ENCODE measurements around the gene APBA1.
"Not testable (repeated sequence)": the region's sequence is repeated elsewhere in the genome, so short reads cannot be mapped to it uniquely, and the experiment has no call there.

The APBA1 gene

DNA sequence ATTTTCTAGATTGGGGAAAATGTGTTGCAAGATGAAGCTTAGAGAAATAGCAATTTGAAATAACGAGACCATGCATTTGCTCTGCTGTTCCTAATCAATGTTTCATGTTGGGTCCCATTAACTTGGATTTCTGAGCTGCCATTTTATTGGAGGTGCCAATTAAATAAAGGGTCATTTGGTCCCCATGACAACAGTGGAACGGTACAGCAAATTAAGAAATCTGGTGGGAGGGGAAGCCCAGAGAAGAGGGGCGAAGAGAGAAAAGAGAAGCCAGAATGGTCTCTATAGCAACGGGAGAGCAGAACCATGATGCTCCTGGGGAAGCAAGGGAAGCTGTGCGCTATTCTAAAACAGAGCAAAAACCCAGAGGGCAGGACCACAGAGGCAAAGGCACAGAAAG lies 226.9 kb downstream of the APBA1 start:
- Histone ChIP-seq H3K36me3 (ENCODE audit: insufficient read depth, low read depth, low read length) (no peaks in the 10 kb centered on the region), H3K27me3 (ENCODE audit: insufficient read depth, low read length) (no peaks in the 10 kb centered on the region), H3K4me1 (ENCODE audit: insufficient read depth, low read length) (peaks cover 4% of the 10 kb centered on the region; the same call in 1 of the 2 replicates), H3K4me3 (ENCODE audit: low read length) (no peak overlapping the region), H3K9me3 (ENCODE audit: insufficient read depth, low read depth, low read length) (no peaks in the 10 kb centered on the region), H3K27ac (ENCODE audit: low read length) (no peak overlapping the region), H3K9ac (ENCODE audit: low read depth, low read length) (no peak overlapping the region)

GRCh38 chr9:69444791-69445190 lies 227.4 kb downstream of the APBA1 start:
- Histone ChIP-seq H3K4me1 (ENCODE audit: insufficient read depth, low read length) (peaks cover 4% of the 10 kb centered on the region; the same call in 1 of the 2 replicates), H3K9me3 (ENCODE audit: insufficient read depth, low read depth, low read length) (no peaks in the 10 kb centered on the region), H3K36me3 (ENCODE audit: insufficient read depth, low read depth, low read length) (no peaks in the 10 kb centered on the region), H3K27me3 (ENCODE audit: insufficient read depth, low read length) (no peaks in the 10 kb centered on the region), H3K27ac (ENCODE audit: low read length) (no peak overlapping the region), H3K9ac (ENCODE audit: low read depth, low read length) (no peak overlapping the region), H3K4me3 (ENCODE audit: low read length) (no peak overlapping the region)

- Histone ChIP-seq H3K36me3 (ENCODE audit: insufficient read depth, low read depth, low read length) (no peaks in the 10 kb centered on the region), H3K9ac (ENCODE audit: low read depth, low read length) (no peak overlapping the region), H3K27ac (ENCODE audit: low read length) (no peak overlapping the region), H3K27me3 (ENCODE audit: insufficient read depth, low read length) (no peaks in the 10 kb centered on the region), H3K4me3 (ENCODE audit: low read length) (no peak overlapping the region), H3K9me3 (ENCODE audit: insufficient read depth, low read depth, low read length) (no peaks in the 10 kb centered on the region), H3K4me1 (ENCODE audit: insufficient read depth, low read length) (peaks cover 4% of the 10 kb centered on the region; the same call in 1 of the 2 replicates)
Measured at GRCh38 chr9:69444021-69444420, 228.2 kb downstream of the APBA1 start.

DNA sequence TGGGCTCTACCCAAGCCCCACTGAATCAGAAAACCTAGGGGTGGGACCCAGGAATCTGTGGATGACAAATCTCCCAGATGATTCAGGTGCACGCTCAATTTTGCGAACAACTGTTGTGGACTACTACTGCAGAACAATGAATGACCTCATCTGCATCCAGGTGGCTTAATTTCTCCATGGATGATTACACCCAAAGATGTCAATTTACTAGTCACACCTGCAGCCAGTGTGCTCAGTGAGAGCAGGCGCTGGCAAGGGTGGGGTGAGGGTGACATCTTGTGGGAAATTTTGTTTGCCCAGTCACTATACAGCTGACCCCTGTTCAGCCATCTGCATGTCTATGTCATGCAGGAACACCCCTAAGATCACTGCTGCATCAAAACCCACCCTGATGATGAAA lies 229.0 kb downstream of the APBA1 start:
- Histone ChIP-seq H3K4me1 (ENCODE audit: insufficient read depth, low read length) (peaks cover 4% of the 10 kb centered on the region; the same call in 1 of the 2 replicates), H3K36me3 (ENCODE audit: insufficient read depth, low read depth, low read length) (no peaks in the 10 kb centered on the region), H3K4me3 (ENCODE audit: low read length) (no peak overlapping the region), H3K9me3 (ENCODE audit: insufficient read depth, low read depth, low read length) (no peaks in the 10 kb centered on the region), H3K27ac (ENCODE audit: low read length) (no peak overlapping the region), H3K9ac (ENCODE audit: low read depth, low read length) (no peak overlapping the region), H3K27me3 (ENCODE audit: insufficient read depth, low read length) (no peaks in the 10 kb centered on the region)

DNA sequence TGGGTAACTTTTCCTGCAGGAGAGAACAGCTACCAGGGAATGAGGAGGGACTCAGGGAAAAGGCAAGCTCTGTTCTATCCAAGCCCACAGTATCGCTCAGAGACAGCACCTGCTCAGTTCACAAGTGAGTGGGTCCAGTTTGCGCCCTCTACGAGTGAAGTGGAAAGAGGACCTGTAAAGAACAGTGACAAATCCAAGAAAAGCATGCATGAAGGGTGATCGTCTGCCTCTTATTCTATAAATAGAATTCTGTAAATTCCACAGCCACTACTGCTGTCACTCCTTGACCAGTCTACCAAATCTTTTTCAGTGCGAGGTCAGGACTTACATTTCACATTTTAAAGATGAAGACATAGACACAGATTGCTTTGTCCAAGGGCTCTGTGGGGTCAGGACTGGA lies 229.7 kb downstream of the APBA1 start:
- H3K4me1 ChIP-seq (ENCODE audit: insufficient read depth, low read length): peaks cover 4% of the 10 kb centered on the region; the same call in 1 of the 2 replicates

GRCh38 chr9:69440254-69440955 lies 231.8 kb downstream of the APBA1 start:
- not testable (repeated sequence) for H3K27ac ChIP-seq (ENCODE audit: low read length); H3K9ac ChIP-seq (ENCODE audit: low read depth, low read length); H3K4me3 ChIP-seq (ENCODE audit: low read length); H3K36me3 ChIP-seq (ENCODE audit: insufficient read depth, low read depth, low read length); H3K9me3 ChIP-seq (ENCODE audit: insufficient read depth, low read depth, low read length); H3K27me3 ChIP-seq (ENCODE audit: insufficient read depth, low read length); H3K4me1 ChIP-seq (ENCODE audit: insufficient read depth, low read length)

More for the DNA sequence above, 229.7 kb downstream of the APBA1 start:
- H3K9me3 ChIP-seq (ENCODE audit: insufficient read depth, low read depth, low read length): no peaks in the 10 kb centered on the region
- no peak overlapping the region for H3K9ac ChIP-seq (ENCODE audit: low read depth, low read length)
- H3K27me3 ChIP-seq (ENCODE audit: insufficient read depth, low read length): no peaks in the 10 kb centered on the region
- H3K27ac ChIP-seq (ENCODE audit: low read length): no peak overlapping the region
- H3K4me3 ChIP-seq (ENCODE audit: low read length): no peak overlapping the region
- H3K36me3 ChIP-seq (ENCODE audit: insufficient read depth, low read depth, low read length): no peaks in the 10 kb centered on the region

DNA sequence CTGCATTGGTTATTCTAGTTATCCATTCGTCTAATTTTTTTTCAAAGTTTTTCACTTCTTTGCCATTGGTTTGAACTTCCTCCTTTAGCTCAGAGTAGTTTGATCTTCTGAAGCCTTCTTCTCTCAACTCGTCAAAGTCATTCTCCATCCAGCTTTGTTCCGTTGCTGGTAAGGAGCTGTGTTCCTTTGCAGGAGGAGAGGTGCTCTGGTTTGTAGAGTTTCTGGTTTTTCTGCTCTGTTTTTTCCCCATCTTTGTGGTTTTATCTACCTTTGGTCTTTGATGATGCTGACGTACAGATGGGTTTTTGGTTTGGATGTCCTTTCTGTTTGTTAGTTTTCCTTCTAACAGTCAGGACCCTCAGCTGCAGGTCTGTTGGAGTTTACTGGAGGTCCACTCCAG lies 232.5 kb downstream of the APBA1 start:
- H3K4me3 ChIP-seq (ENCODE audit: low read length); H3K4me1 ChIP-seq (ENCODE audit: insufficient read depth, low read length); H3K9ac ChIP-seq (ENCODE audit: low read depth, low read length); H3K9me3 ChIP-seq (ENCODE audit: insufficient read depth, low read depth, low read length); H3K27me3 ChIP-seq (ENCODE audit: insufficient read depth, low read length); H3K36me3 ChIP-seq (ENCODE audit: insufficient read depth, low read depth, low read length); H3K27ac ChIP-seq (ENCODE audit: low read length): not testable (repeated sequence)

DNA sequence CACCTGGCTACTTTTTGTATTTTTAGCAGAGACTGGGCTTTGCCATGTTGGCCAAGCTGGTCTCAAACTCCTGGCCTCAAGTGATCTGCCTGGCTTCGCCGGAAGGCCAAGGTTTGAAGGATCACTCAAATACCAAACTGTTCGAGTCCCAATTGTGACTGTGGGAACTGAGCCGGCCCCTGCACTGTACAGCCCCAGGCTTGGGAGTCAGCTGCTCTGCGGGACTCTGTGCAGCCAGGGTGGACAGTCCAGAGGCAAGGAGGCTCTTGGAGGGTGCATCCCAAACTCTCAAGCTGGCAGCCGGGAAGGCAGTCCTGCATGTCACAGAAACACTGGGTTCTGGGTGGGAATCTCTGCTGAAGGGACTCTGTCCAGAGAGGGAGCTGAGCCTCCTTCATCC lies 238.2 kb downstream of the APBA1 start:
- Histone ChIP-seq H3K27me3 (ENCODE audit: insufficient read depth, low read length) (no peaks in the 10 kb centered on the region), H3K27ac (ENCODE audit: low read length) (no peak overlapping the region), H3K36me3 (ENCODE audit: insufficient read depth, low read depth, low read length) (no peaks in the 10 kb centered on the region), H3K4me3 (ENCODE audit: low read length) (no peak overlapping the region), H3K9ac (ENCODE audit: low read depth, low read length) (no peak overlapping the region), H3K4me1 (ENCODE audit: insufficient read depth, low read length) (no peaks in the 10 kb centered on the region), H3K9me3 (ENCODE audit: insufficient read depth, low read depth, low read length) (no peaks in the 10 kb centered on the region)

GRCh38 chr9:69433392-69433791 lies 238.8 kb downstream of the APBA1 start:
- Histone ChIP-seq H3K27ac (ENCODE audit: low read length) (no peak overlapping the region), H3K9ac (ENCODE audit: low read depth, low read length) (no peak overlapping the region), H3K27me3 (ENCODE audit: insufficient read depth, low read length) (no peaks in the 10 kb centered on the region), H3K36me3 (ENCODE audit: insufficient read depth, low read depth, low read length) (no peaks in the 10 kb centered on the region), H3K9me3 (ENCODE audit: insufficient read depth, low read depth, low read length) (no peaks in the 10 kb centered on the region), H3K4me3 (ENCODE audit: low read length) (no peak overlapping the region), H3K4me1 (ENCODE audit: insufficient read depth, low read length) (no peaks in the 10 kb centered on the region)

- no peak overlapping the region for H3K27ac ChIP-seq (ENCODE audit: low read length)
- H3K9me3 ChIP-seq (ENCODE audit: insufficient read depth, low read depth, low read length): no peaks in the 10 kb centered on the region
- no peaks in the 10 kb centered on the region for H3K4me1 ChIP-seq (ENCODE audit: insufficient read depth, low read length)
- no peak overlapping the region for H3K4me3 ChIP-seq (ENCODE audit: low read length)
- no peak overlapping the region for H3K9ac ChIP-seq (ENCODE audit: low read depth, low read length)
- no peaks in the 10 kb centered on the region for H3K27me3 ChIP-seq (ENCODE audit: insufficient read depth, low read length)
- no peaks in the 10 kb centered on the region for H3K36me3 ChIP-seq (ENCODE audit: insufficient read depth, low read depth, low read length)
Measured at GRCh38 chr9:69432623-69433022, 239.5 kb downstream of the APBA1 start.

GRCh38 chr9:69431777-69432176 lies 240.4 kb downstream of the APBA1 start:
- H3K9me3 ChIP-seq (ENCODE audit: insufficient read depth, low read depth, low read length): no peaks in the 10 kb centered on the region
- H3K9ac ChIP-seq (ENCODE audit: low read depth, low read length): no peak overlapping the region
- no peaks in the 10 kb centered on the region for H3K4me1 ChIP-seq (ENCODE audit: insufficient read depth, low read length)
- H3K4me3 ChIP-seq (ENCODE audit: low read length): no peak overlapping the region
- no peaks in the 10 kb centered on the region for H3K36me3 ChIP-seq (ENCODE audit: insufficient read depth, low read depth, low read length)
- no peaks in the 10 kb centered on the region for H3K27me3 ChIP-seq (ENCODE audit: insufficient read depth, low read length)
- H3K27ac ChIP-seq (ENCODE audit: low read length): no peak overlapping the region

DNA sequence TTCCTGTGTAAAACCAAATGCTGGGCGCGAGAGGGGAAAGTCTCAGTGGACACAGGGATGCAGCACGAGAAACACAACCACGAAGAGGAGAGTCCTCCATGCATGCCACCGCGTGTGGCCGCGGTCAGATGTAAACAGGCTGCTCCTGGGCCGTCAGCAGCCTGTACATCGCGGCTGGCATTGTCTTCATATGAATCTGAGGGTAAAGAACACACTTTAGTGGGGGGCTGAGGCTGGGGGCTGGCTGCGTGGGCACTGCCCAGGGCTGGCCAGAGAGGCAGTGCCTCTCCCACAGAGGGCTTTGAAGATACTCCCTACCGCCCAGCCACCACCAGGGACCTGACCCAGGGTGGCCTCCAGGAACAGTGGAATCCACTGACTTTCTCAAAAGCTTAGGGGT lies 241.0 kb downstream of the APBA1 start:
- no peaks in the 10 kb centered on the region for H3K4me1 ChIP-seq (ENCODE audit: insufficient read depth, low read length)
- H3K27ac ChIP-seq (ENCODE audit: low read length): no peak overlapping the region
- H3K9me3 ChIP-seq (ENCODE audit: insufficient read depth, low read depth, low read length): no peaks in the 10 kb centered on the region
- no peaks in the 10 kb centered on the region for H3K36me3 ChIP-seq (ENCODE audit: insufficient read depth, low read depth, low read length)
- H3K4me3 ChIP-seq (ENCODE audit: low read length): no peak overlapping the region
- H3K27me3 ChIP-seq (ENCODE audit: insufficient read depth, low read length): no peaks in the 10 kb centered on the region
- H3K9ac ChIP-seq (ENCODE audit: low read depth, low read length): no peak overlapping the region
